T-cell (primary cell): Measurements from ENCODE around the gene STIM2. TPM values are rescaled to one million over a fixed set of nuclear protein-coding genes. Genes with fewer than 3 reads are reported as not detected.
A peak's percentile ranks its signal among the peaks of the same experiment; 100 is the strongest.
"Not testable (repeated sequence)": the region's sequence is repeated elsewhere in the genome, so short reads cannot be mapped to it uniquely, and the experiment has no call there.

Experiments used
- ATAC-seq, 4 experiments: fragments of 200-7000 bp in 3 of 4; fragments of 150-1000 bp in 1 of 4; cut with Tn5 transposase; replicated peaks in 1 of 4; 1 replicate in 3 of 4; 2 replicates in 1 of 4; pipeline ENCODE4 v1.10.0; 2021; ENCODE audit warnings: moderate library complexity in 3 of 4, mild to moderate bottlenecking in 2 of 4, moderate number of reproducible peaks in 1 of 4
- CTCF ChIA-PET, 2 donors: fragments of 300-600 bp; sonication (Branson Sonifier 250); formaldehyde crosslinking; loops; one replicate each; lab custom pipeline; 2022; ENCODE audit warnings: antibody characterized with exemption in 2 of 2; lab: Charles Lee
- POLR2A ChIA-PET, 2 donors: fragments of 300-600 bp; sonication (Branson Sonifier 250); formaldehyde crosslinking; loops; one replicate each; lab custom pipeline; 2022; ENCODE audit warnings: antibody characterized with exemption in 2 of 2; lab: Charles Lee
- DNase-seq, 35 experiments: peaks; one replicate each; pipeline versions ENCODE4 v3.0.0 to v3.0.0-alpha.2; 2013 to 2023
- H3K27ac ChIP-seq: one replicate; pipeline ENCODE4 v1.5.1; 2013; ENCODE audit warnings: low read length
- H3K27me3 ChIP-seq, 2 experiments: replicated peaks in 1 of 2; 1 replicate in 1 of 2; 2 replicates in 1 of 2; pipeline versions ENCODE4 v1.6.1 to v1.7.0; 2013; ENCODE audit warnings: low read length in 1 of 2, mixed read lengths in 1 of 2; ENCODE audit not compliant: control insufficient read depth in 2 of 2, insufficient read depth in 2 of 2; ENCODE audit errors: extremely low read depth in 1 of 2
- H3K36me3 ChIP-seq, 2 donors: 1 replicate in 1 of 2; 2 replicates in 1 of 2; pipeline versions ENCODE4 v1.6.1 to v1.7.0; 2013; ENCODE audit warnings: low read length in 1 of 2; ENCODE audit not compliant: control insufficient read depth in 2 of 2, insufficient read depth in 1 of 2; ENCODE audit errors: extremely low read depth in 1 of 2
- H3K4me1 ChIP-seq, 2 experiments: 1 replicate in 1 of 2; 2 replicates in 1 of 2; pipeline versions ENCODE4 v1.6.1 to v1.7.0; 2013; ENCODE audit warnings: low read length in 2 of 2, mixed read lengths in 1 of 2; ENCODE audit not compliant: insufficient read depth in 2 of 2, control insufficient read depth in 1 of 2; ENCODE audit errors: extremely low read depth in 1 of 2
- H3K4me3 ChIP-seq, 2 donors: 1 replicate in 1 of 2; 2 replicates in 1 of 2; pipeline versions ENCODE4 v1.5.1 to v1.7.0; 2013; ENCODE audit warnings: mild to moderate bottlenecking in 2 of 2, low read length in 1 of 2, moderate library complexity in 1 of 2; ENCODE audit not compliant: control insufficient read depth in 1 of 2; ENCODE audit errors: extremely low read depth in 1 of 2
- H3K9me3 ChIP-seq: 2 replicates; pipeline ENCODE4 v1.7.0; 2013
- H3K27ac Mint-ChIP-seq, 2 donors: one replicate each; pipeline ENCODE4 v1.8.0; 2020 to 2021; ENCODE audit warnings: mild to moderate bottlenecking in 2 of 2, mixed read lengths in 2 of 2
- H3K27me3 Mint-ChIP-seq, 2 donors: one replicate each; pipeline ENCODE4 v1.8.0; 2021 to 2022; ENCODE audit warnings: mixed read lengths in 2 of 2
- H3K36me3 Mint-ChIP-seq: one replicate; pipeline ENCODE4 v1.8.0; 2021; ENCODE audit warnings: mixed read lengths
- H3K4me1 Mint-ChIP-seq, 3 donors: one replicate each; pipeline ENCODE4 v1.8.0; 2020 to 2022; ENCODE audit warnings: mixed read lengths in 3 of 3, mild to moderate bottlenecking in 1 of 3
- H3K4me3 Mint-ChIP-seq, 3 donors: one replicate each; pipeline ENCODE4 v1.8.0; 2020 to 2022; ENCODE audit warnings: mild to moderate bottlenecking in 3 of 3, mixed read lengths in 3 of 3, moderate library complexity in 3 of 3
- H3K9me3 Mint-ChIP-seq, 3 donors: one replicate each; pipeline ENCODE4 v1.8.0; 2020 to 2022; ENCODE audit warnings: mixed read lengths in 3 of 3
- WGBS: methylation state at CpG from one replicate; pipeline ENCODE4 v1.1.5; 2013; ENCODE audit warnings: missing lambda C conversion rate; ENCODE audit not compliant: insufficient coverage; 5-methylcytosine and 5-hydroxymethylcytosine counted together
- total RNA-seq, 35 experiments: library from RNA in 6 of 35; stranded (reverse) in 6 of 35; fragments of 120-200 nt in 1 of 35; gene quantifications; one replicate each; pipeline versions ENCODE4 v1.2.1 to v1.2.4 and lab custom pipeline; 2013 to 2026

The STIM2 gene
- total RNA-seq, 5 donors from 2014 or later (not counting 1 experiment from before 2014, with no cell fraction given) = 67.9 to 98.7 (median 75.2) TPM

GRCh38 chr4:26959654-26960047, 99.0 kb downstream of the STIM2 start:
- no peak overlapping the region for H3K4me3 ChIP-seq
- H3K9me3 ChIP-seq = no peaks in the 10 kb centered on the region
- no peaks in the 10 kb centered on the region for H3K27me3 Mint-ChIP-seq
- H3K4me1 Mint-ChIP-seq = peaks cover 50 to 72% (median 68%) of the 10 kb centered on the region in 3 donors
- no peaks in the 10 kb centered on the region for H3K9me3 Mint-ChIP-seq
- CTCF ChIA-PET = interaction anchor here in 1 of 2 donors (0.6 kb wide), 2 partner anchors 33 to 50 kb away, joined by 3 to 4 read pairs; no protein-coding TSS in a partner anchor
- H3K36me3 ChIP-seq = peaks cover 0 to 14% of the 10 kb centered on the region in 2 donors
- H3K4me3 Mint-ChIP-seq = no peak overlapping the region
- H3K27ac ChIP-seq = no peak overlapping the region
- ATAC-seq (peak in 1 of 4 experiments; percentile 74), DNase-seq (peak in 1 of 35 experiments; percentile 30)
- no peaks in the 10 kb centered on the region for H3K27me3 ChIP-seq
- peaks cover 0 to 12% of the 10 kb centered on the region in 2 experiments for H3K4me1 ChIP-seq
- POLR2A ChIA-PET = interaction anchor here (0.6 to 0.8 kb wide), 4 partner anchors 16 to 98 kb away, joined by 3 to 7 read pairs (median 4); no protein-coding TSS in a partner anchor
- WGBS = no CpG with 5 or more reads among the region's 1 CpG
- H3K36me3 Mint-ChIP-seq = peaks cover 30% of the 10 kb centered on the region
- H3K27ac Mint-ChIP-seq = peak overlapping the region; percentile 5 to 19

- H3K27ac ChIP-seq = no peak overlapping the region
- H3K27me3 ChIP-seq = no peaks in the 10 kb centered on the region
- no peak for ATAC-seq
- Mint-ChIP-seq H3K36me3 (peaks cover 44% of the 10 kb centered on the region), H3K4me1 (peaks cover 61 to 76% (median 72%) of the 10 kb centered on the region in 3 donors), H3K27me3 (no peaks in the 10 kb centered on the region), H3K4me3 (no peak overlapping the region), H3K9me3 (no peaks in the 10 kb centered on the region), H3K27ac (no peak overlapping the region)
- ChIA-PET CTCF (no interaction called here), POLR2A (interaction anchor here in 1 of 2 donors (0.7 kb wide), 1 partner anchor 1036 kb away, joined by 3 read pairs; no protein-coding TSS in a partner anchor)
- H3K9me3 ChIP-seq = no peaks in the 10 kb centered on the region
- peaks cover 0 to 14% of the 10 kb centered on the region in 2 donors for H3K36me3 ChIP-seq
- H3K4me1 ChIP-seq = peaks cover 0 to 12% of the 10 kb centered on the region in 2 experiments
- H3K4me3 ChIP-seq = no peak overlapping the region
- DNase-seq = no peak
These were observed 102.1 kb downstream of the STIM2 start for GRCh38 chr4:26962720-26963119.

GRCh38 chr4:26964512-26964911, 103.9 kb downstream of the STIM2 start:
- Mint-ChIP-seq H3K4me1 (peaks cover 57 to 75% (median 68%) of the 10 kb centered on the region in 3 donors), H3K36me3 (peaks cover 37% of the 10 kb centered on the region), H3K27ac (no peak overlapping the region), H3K4me3 (no peak overlapping the region), H3K27me3 (no peaks in the 10 kb centered on the region), H3K9me3 (no peaks in the 10 kb centered on the region)
- no peak overlapping the region for H3K27ac ChIP-seq
- DNase-seq (no peak), ATAC-seq (no peak)
- no peaks in the 10 kb centered on the region for H3K27me3 ChIP-seq
- POLR2A ChIA-PET = interaction anchor here in 1 of 2 donors (0.6 kb wide), 1 partner anchor 564 kb away, joined by 3 read pairs; no protein-coding TSS in a partner anchor
- no peak overlapping the region for H3K4me3 ChIP-seq
- CTCF ChIA-PET = interaction anchor here in 1 of 2 donors (0.6 kb wide), 1 partner anchor 88 kb away, joined by 3 read pairs; no protein-coding TSS in a partner anchor
- no CpG with 5 or more reads among the region's 1 CpG for WGBS
- H3K36me3 ChIP-seq = peaks cover 0 to 7% of the 10 kb centered on the region in 2 donors
- H3K4me1 ChIP-seq = peaks cover 0 to 3% of the 10 kb centered on the region in 2 experiments
- no peaks in the 10 kb centered on the region for H3K9me3 ChIP-seq

- Histone ChIP-seq H3K9me3 (no peaks in the 10 kb centered on the region), H3K4me3 (no peak overlapping the region), H3K27ac (no peak overlapping the region), H3K36me3 (peaks cover 0 to 7% of the 10 kb centered on the region in 2 donors), H3K27me3 (no peaks in the 10 kb centered on the region), H3K4me1 (no peaks in the 10 kb centered on the region)
- ATAC-seq (no peak), DNase-seq (no peak)
- no peak overlapping the region for H3K4me3 Mint-ChIP-seq
- H3K27ac Mint-ChIP-seq = no peak overlapping the region
- H3K27me3 Mint-ChIP-seq = no peaks in the 10 kb centered on the region
- peaks cover 34% of the 10 kb centered on the region for H3K36me3 Mint-ChIP-seq
- WGBS = no CpG with 5 or more reads among the region's 1 CpG
- H3K9me3 Mint-ChIP-seq = no peaks in the 10 kb centered on the region
- ChIA-PET POLR2A (no interaction called here), CTCF (interaction anchor here in 1 of 2 donors (0.6 kb wide), 1 partner anchor 87 kb away, joined by 3 read pairs; no protein-coding TSS in a partner anchor)
- peaks cover 52 to 71% (median 64%) of the 10 kb centered on the region in 3 donors for H3K4me1 Mint-ChIP-seq
These were observed 104.4 kb downstream of the STIM2 start for GRCh38 chr4:26964994-26965393.

GRCh38 chr4:26975464-26976181, 115.0 kb downstream of the STIM2 start:
- H3K27me3 Mint-ChIP-seq, H3K27ac Mint-ChIP-seq, ATAC-seq, H3K9me3 Mint-ChIP-seq, H3K27me3 ChIP-seq, H3K4me3 Mint-ChIP-seq, H3K9me3 ChIP-seq, H3K36me3 ChIP-seq, H3K27ac ChIP-seq, H3K4me3 ChIP-seq: not testable (repeated sequence)
- Mint-ChIP-seq H3K4me1 (peaks cover 75 to 77% (median 77%) of the 10 kb centered on the region in 3 donors), H3K36me3 (peaks cover 17% of the 10 kb centered on the region)
- H3K4me1 ChIP-seq = peaks cover 4 to 14% of the 10 kb centered on the region in 2 experiments
- ChIA-PET CTCF (interaction anchor here in 1 of 2 donors (0.6 kb wide), 1 partner anchor 70 kb away, joined by 3 read pairs; no protein-coding TSS in a partner anchor), POLR2A (interaction anchor here (0.6 to 0.7 kb wide), 2 partner anchors 10 to 1099 kb away, joined by 3 to 6 read pairs; no protein-coding TSS in a partner anchor)
- DNase-seq = peak in 15 of 35 experiments; percentile 2 to 50 (median 9)
- WGBS = 96% methylated on average over 11 of the region's 12 CpGs

- peaks cover 0 to 2% of the 10 kb centered on the region in 2 donors for H3K36me3 ChIP-seq
- H3K4me1 ChIP-seq = peaks cover 4 to 14% of the 10 kb centered on the region in 2 experiments
- Mint-ChIP-seq H3K4me1 (peaks cover 61 to 69% (median 64%) of the 10 kb centered on the region in 3 donors), H3K27ac (peak overlapping the region; percentile 46 to 79), H3K27me3 (no peaks in the 10 kb centered on the region), H3K9me3 (no peaks in the 10 kb centered on the region), H3K4me3 (no peak overlapping the region), H3K36me3 (peaks cover 6% of the 10 kb centered on the region)
- H3K27me3 ChIP-seq = no peaks in the 10 kb centered on the region
- H3K9me3 ChIP-seq = no peaks in the 10 kb centered on the region
- ChIA-PET POLR2A (no interaction called here), CTCF (interaction anchor here in 1 of 2 donors (0.8 to 1.0 kb wide), 2 partner anchors 12 to 20 kb away, joined by 3 to 4 read pairs; no protein-coding TSS in a partner anchor)
- WGBS = no CpG with 5 or more reads among the region's 2 CpGs
- DNase-seq = no peak
- ATAC-seq = no peak
- no peak overlapping the region for H3K4me3 ChIP-seq
- H3K27ac ChIP-seq = no peak overlapping the region
These were observed 117.9 kb downstream of the STIM2 start for GRCh38 chr4:26978387-26979053.
